Smooth muscle cell (in vitro differentiated cells): ENCODE data around the gene ELFN1. TPM values are rescaled to one million over a fixed set of nuclear protein-coding genes. Genes with fewer than 3 reads are reported as not detected.
A peak's percentile ranks its signal among the peaks of the same experiment; 100 is the strongest.

Source experiments
- DNase-seq: peaks from one replicate; lab custom pipeline; 2025; ENCODE audit not compliant: unreplicated experiment; lab: John Stamatoyannopoulos, UW
- H2AFZ ChIP-seq: fragments of 200-600 bp; sonication (generic); 2 replicates; pipeline ENCODE4 v1.6.0; 2016; ENCODE audit warnings: antibody characterized with exemption, low read depth, mild to moderate bottlenecking
- H3F3A ChIP-seq: fragments of 200-600 bp; sonication (generic); 2 replicates; pipeline ENCODE4 v1.6.0; 2017; ENCODE audit warnings: antibody characterized with exemption, low read depth
- H3K27ac ChIP-seq: fragments of 200-600 bp; sonication (generic); 2 replicates; pipeline ENCODE4 v1.5.1; 2016; ENCODE audit warnings: low read depth, mild to moderate bottlenecking
- H3K27me3 ChIP-seq: fragments of 200-600 bp; sonication (generic); 2 replicates; pipeline ENCODE4 v1.6.1; 2016; ENCODE audit warnings: low read depth, mild to moderate bottlenecking
- H3K36me3 ChIP-seq: fragments of 200-600 bp; sonication (generic); 2 replicates; pipeline ENCODE4 v1.5.1; 2016; ENCODE audit warnings: low read depth
- H3K4me1 ChIP-seq: fragments of 200-600 bp; sonication (generic); 2 replicates; pipeline ENCODE4 v1.5.1; 2016; ENCODE audit warnings: low read depth
- H3K4me2 ChIP-seq: fragments of 200-600 bp; sonication (generic); 2 replicates; pipeline ENCODE4 v1.6.0; 2016; ENCODE audit warnings: mild to moderate bottlenecking
- H3K4me3 ChIP-seq: fragments of 200-600 bp; sonication (generic); 2 replicates; pipeline ENCODE4 v1.5.1; 2016; ENCODE audit warnings: mild to moderate bottlenecking
- H3K79me2 ChIP-seq: fragments of 200-600 bp; sonication (generic); 2 replicates; pipeline ENCODE4 v1.6.0; 2016; ENCODE audit warnings: low read depth, mild to moderate bottlenecking
- H3K9ac ChIP-seq: fragments of 200-600 bp; sonication (generic); 2 replicates; pipeline ENCODE4 v1.6.0; 2016; ENCODE audit warnings: low read depth
- H3K9me3 ChIP-seq: fragments of 200-600 bp; sonication (generic); replicated peaks from 2 replicates; pipeline ENCODE4 v1.5.1; 2016; ENCODE audit warnings: low read depth
- H4K20me1 ChIP-seq: fragments of 200-600 bp; sonication (generic); 2 replicates; pipeline ENCODE4 v1.6.0; 2016; ENCODE audit warnings: low read depth
- whole genome bisulfite sequencing: methylation state at CpG from one replicate; pipeline ENCODE4 v1.1.7; 2016; ENCODE audit warnings: low lambda C conversion rate; 5-methylcytosine and 5-hydroxymethylcytosine counted together
- polyA plus RNA-seq: library from polyadenylated mRNA; unstranded; fragments of >200 nt; fragmentation: Nextera tagmentation; extraction: Ambion mirVana; gene quantifications from 2 replicates; pipeline ENCODE4 v1.2.1, GENCODE V29; 2016
- total RNA-seq: library from RNA; depleted of rRNA; stranded (reverse); fragments of >200 nt; gene quantifications from 2 replicates; pipeline ENCODE4 v1.2.3, GENCODE V29; 2014
- TF ChIP-seq, protein P1 (sequence below): fragments of 200-600 bp; sonication (generic); IDR thresholded peaks from 2 replicates; pipeline ENCODE4 v1.5.1; 2017; ENCODE audit warnings: borderline replicate concordance, mild to moderate bottlenecking, antibody characterized with exemption; ENCODE audit not compliant: insufficient read depth, poor library complexity, severe bottlenecking

ELFN1 gene
- total and polyA plus RNA-seq, 2 experiments from 2014 or later: 4.2 to 6.2 TPM

- Histone ChIP-seq H3K79me2 (no peaks in the 10 kb centered on the region), H3K4me3 (no peak overlapping the region), H4K20me1 (no peaks in the 10 kb centered on the region), H3K9ac (no peak overlapping the region), H3K27me3 (peaks cover 24% of the 10 kb centered on the region), H3K9me3 (no peaks in the 10 kb centered on the region), H3F3A (no peaks in the 10 kb centered on the region), H3K4me2 (no peak overlapping the region), H3K27ac (no peak overlapping the region), H2AFZ (no peak overlapping the region), H3K36me3 (no peaks in the 10 kb centered on the region), H3K4me1 (no peaks in the 10 kb centered on the region)
- WGBS: 69% methylated on average over 12 of the region's 12 CpGs
- TF ChIP-seq, protein P1, sequence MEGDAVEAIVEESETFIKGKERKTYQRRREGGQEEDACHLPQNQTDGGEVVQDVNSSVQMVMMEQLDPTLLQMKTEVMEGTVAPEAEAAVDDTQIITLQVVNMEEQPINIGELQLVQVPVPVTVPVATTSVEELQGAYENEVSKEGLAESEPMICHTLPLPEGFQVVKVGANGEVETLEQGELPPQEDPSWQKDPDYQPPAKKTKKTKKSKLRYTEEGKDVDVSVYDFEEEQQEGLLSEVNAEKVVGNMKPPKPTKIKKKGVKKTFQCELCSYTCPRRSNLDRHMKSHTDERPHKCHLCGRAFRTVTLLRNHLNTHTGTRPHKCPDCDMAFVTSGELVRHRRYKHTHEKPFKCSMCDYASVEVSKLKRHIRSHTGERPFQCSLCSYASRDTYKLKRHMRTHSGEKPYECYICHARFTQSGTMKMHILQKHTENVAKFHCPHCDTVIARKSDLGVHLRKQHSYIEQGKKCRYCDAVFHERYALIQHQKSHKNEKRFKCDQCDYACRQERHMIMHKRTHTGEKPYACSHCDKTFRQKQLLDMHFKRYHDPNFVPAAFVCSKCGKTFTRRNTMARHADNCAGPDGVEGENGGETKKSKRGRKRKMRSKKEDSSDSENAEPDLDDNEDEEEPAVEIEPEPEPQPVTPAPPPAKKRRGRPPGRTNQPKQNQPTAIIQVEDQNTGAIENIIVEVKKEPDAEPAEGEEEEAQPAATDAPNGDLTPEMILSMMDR: no peak
- no peak for DNase-seq
These were observed 85.9 kb downstream of the ELFN1 start for GRCh38 chr7:1755783-1756625.

DNA sequence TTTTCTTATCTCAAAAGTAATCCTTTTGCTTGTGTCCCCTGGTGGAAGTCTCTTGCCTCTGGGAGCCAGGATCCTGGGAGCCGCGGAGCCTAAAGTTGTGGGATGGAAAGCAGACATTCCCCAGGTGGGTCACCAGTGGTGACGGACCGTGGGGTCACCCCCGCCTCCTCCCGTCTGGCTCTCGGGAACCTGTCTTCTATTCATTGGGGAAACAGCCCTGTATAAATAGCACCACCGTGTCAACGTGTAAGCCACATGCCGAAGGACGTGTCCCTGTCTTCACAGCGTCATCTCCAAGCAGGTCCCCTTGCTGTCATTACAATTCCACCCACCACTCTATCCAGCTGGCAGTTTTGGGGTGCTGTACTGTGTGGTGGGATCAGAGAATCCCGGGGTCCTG is 87.5 kb downstream of the ELFN1 start:
- Histone ChIP-seq H3F3A (no peaks in the 10 kb centered on the region), H3K27me3 (peaks cover 24% of the 10 kb centered on the region), H3K36me3 (no peaks in the 10 kb centered on the region), H4K20me1 (no peaks in the 10 kb centered on the region), H3K4me2 (no peak overlapping the region), H2AFZ (no peak overlapping the region), H3K79me2 (no peaks in the 10 kb centered on the region), H3K9me3 (no peaks in the 10 kb centered on the region), H3K27ac (no peak overlapping the region), H3K4me3 (no peak overlapping the region), H3K4me1 (no peaks in the 10 kb centered on the region), H3K9ac (no peak overlapping the region)
- 89% methylated on average over 13 of the region's 13 CpGs for WGBS
- DNase-seq: no peak
- TF ChIP-seq, protein P1: no peak

DNA sequence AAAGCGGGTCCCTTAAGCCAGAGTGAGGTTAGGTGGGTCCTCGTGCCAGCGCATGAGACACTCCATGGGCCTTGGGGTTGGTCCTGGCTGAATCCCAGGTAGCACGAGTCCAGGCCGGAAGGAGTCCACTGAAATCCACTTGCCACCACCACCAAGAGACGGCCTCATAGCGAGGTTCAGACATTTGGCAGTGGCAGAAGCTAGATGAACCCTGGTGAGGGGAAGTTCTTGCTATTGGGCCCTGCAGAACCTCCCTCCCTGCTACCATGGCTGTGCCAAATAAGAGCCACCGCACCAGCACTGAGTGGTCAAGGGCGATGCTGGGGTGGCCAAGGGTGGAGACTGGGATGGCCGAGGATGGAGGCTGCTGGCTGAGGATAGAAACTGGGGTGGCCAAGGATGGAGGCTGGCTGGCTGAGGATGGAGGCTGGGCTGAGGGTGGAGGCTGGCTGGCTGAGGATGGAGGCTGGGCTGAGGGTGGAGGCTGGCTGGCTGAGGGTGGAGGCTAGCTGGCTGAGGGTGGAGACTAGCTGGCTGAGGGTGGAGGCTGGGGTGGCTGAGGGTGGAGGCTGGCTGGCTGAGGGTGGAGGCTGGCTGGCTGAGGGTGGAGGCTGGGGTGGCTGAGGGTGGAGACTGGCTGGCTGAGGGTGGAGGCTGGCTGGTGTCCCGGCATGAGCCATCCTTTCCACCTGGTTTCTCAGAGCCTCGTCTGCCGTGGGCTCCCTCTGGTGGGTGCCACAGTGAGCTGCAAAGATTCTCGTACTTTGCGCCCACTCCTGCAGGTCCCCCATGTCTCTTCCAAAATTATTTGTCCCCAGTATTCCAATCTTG is 88.2 kb downstream of the ELFN1 start:
- Histone ChIP-seq H3K27me3 (peaks cover 24% of the 10 kb centered on the region), H3K27ac (no peak overlapping the region), H4K20me1 (no peaks in the 10 kb centered on the region), H3K36me3 (no peaks in the 10 kb centered on the region), H3K9me3 (no peaks in the 10 kb centered on the region), H2AFZ (no peak overlapping the region), H3K9ac (no peak overlapping the region), H3K4me3 (no peak overlapping the region), H3K4me2 (no peak overlapping the region), H3F3A (no peaks in the 10 kb centered on the region), H3K4me1 (no peaks in the 10 kb centered on the region), H3K79me2 (no peaks in the 10 kb centered on the region)
- TF ChIP-seq, protein P1: peak; percentile 19
- no peak for DNase-seq
- WGBS: 80% methylated on average over 15 of the region's 15 CpGs
